GM19463 (cell line): Measurements from ENCODE around the gene CCS.
"Not testable (repeated sequence)": the region's sequence is repeated elsewhere in the genome, so short reads cannot be mapped to it uniquely, and the experiment has no call there.

ENCODE experiments used
- ATAC-seq: cut with Tn5 transposase; IDR thresholded peaks from one replicate; pipeline ENCODE4 v1.9.1; 2021; ENCODE audit warnings: mild to moderate bottlenecking, moderate library complexity; ENCODE audit not compliant: unreplicated experiment

The CCS gene

DNA sequence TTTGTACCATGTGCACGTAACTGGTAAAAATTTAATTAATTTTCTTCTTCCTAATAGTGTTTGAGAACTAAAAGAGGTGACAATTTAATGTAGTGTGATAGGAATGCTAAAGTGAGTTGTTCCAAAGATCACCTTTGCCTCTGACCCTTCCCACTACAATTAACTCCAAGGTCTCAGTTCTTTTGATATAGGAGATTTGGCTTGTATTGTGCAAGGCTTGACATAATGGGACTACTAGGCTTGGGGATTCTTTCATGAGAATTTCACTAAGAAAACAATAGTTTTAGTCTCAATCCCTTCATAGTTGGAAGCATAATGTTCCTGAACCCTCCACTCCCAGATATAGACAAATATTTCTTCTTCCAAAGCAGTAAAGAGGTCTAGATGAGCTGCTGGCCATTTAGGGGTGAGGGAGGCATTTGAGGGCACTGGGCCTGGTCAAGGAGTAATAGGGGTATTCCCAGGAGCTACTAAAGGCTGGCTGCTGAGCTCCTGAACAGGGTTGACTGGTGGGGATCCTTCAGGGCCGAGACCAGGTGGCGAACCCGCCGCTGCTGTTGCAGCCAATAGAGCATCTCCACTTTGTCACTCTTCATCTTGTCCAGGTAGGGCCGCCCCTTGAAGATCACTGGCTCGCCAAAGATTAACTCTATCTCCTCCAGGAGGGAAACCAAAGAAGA, 2.8 kb upstream of the CCS start:
- no peak for ATAC-seq

DNA sequence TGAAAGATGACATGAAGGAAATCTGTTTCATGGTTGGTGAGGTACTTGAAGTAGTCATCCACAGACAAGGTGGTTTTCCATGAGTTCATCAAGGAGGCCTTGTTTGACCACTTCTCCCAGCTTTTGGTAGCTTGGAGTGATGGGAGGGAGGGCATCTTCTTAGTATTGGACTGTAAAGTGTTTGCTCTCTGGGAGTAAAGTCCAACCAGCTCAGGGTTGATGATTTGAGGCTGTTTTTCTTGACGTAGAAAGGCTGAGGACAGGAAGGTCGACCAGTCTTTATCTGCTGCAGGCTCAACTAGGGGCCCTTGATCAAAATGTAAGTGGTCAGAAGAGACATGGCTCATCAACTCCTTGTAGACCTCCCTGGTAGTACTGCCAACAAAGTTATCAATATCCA, 1.8 kb upstream of the CCS start:
- ATAC-seq, result no peak

DNA sequence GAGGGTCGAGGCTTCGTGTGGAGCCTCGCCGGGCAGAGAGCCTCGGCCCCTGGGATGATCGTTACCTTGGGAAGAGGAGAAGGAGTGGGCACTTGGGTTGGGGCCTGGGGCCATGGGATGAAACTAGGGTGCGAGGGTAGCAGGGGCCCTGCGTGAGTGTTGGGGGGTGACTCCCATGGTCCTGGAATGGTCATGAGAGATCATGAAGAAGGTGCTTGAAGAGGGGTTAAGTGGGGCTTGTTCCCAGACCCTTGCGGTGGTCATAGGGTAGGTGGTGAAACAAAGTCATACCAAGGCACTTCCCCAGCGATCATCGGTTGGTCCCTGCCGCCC, 284 bp downstream of the CCS start:
- ATAC-seq, result no peak

DNA sequence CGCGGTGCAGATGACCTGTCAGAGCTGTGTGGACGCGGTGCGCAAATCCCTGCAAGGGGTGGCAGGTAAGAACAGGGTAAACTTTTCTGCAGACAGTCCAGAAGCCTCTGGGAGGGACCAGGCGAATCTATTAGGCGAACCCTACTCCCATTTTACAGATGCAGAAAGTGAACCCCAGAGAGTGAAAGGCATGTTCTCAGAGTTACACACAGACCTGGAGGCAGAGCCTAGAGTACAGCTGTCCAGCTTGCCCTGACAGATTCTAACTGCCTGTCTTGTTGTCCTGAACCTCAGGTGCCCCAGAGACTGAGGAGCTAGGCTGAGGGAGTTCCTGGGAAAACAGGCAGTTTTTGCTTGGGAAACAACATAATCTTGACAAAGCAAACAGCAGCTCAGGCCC, 665 bp downstream of the CCS start:
- ATAC-seq, result no peak

DNA sequence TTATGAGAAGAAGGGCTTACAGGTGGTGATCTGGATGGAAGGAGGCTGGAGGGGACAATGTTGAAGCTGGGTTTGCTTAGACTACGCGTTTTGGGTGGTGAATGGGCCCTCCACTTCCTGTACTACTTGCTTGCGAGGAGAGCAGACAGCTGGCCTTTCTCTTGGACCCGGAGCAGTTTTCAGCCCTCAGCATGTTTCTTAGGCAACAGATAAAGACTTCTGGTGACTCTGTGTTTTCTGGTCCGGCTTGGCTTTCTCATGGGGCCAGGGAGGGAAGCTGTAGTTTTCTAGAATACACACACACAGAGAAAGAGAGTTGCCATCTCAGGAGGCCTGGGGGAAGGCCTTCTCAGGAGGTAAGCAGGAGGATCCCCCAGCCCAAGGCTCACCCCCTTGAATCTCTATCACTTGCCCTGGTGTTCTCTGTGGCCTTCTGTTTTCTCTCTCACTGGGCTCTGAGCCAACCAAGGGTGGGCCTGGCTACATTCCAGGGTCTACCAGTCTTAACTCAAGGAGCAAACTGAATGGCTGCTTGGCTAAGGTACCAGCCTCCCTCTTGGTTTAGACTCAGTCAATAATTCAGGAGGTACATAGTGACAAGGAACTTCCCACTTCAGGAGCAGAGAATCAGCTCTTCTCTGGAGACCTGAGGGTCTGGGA, 2.4 kb downstream of the CCS start:
- ATAC-seq, result no peak

DNA sequence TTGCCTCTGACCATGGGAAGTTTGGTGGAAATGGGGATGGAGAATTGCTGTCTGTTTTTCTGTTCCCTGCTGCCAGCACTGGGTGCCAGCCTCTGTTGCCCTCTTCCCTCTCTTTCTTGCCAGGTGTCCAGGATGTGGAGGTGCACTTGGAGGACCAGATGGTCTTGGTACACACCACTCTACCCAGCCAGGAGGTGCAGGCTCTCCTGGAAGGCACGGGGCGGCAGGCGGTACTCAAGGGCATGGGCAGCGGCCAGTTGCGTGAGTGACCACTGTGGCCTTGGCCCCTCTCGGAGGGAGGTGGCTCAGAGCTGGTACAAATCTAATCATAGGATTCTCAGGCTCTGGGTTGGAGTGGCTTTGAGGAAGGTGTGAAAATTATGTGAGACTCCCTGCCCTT, 6.0 kb downstream of the CCS start:
- no peak for ATAC-seq

DNA sequence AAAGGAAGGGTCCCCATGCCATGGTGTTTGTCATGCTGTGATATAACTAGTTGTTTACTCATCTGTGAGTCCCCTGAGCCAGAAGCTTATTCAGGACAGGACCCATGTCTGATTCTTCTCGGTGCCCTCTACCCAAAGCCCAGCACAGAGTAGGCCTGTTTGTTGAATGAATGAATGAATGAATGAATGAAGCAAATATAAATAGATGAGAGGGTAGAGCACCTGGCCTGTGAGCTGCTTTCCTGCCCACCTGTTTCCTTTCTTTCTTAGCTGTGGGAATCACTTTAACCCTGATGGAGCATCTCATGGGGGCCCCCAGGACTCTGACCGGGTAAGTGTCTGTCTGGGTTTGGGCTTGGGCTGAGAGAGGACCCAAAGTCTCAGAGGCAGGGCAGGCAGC, 7.2 kb downstream of the CCS start:
- ATAC-seq, result no peak

DNA sequence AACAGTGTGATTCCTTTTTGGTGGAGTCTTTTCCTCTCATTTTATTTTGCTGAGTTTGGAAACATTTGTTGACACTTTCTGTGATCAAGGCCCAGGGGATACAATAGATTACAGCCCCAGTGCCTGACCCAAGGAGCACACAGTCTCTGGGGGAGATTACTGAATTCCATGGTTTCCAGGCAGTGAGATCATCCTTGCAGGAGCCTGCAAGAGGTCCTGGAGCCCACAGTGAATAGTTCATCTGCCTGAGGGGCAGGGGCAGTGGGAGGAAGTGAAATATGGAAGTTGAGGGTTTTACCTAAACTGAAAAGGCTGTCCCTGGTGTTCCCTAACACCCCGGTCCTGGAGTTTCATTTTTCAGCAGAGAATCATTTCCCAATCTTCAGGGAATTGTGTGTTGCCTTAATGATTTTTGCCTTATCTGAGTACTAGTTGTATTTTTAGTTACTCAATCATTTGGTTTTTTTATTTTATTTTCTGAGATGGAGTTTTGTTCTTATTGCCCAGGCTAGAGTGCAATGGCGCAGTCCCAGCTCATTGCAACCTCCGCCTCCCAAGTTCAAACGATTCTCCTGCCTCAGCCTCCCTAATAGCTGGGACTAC, 7.7 kb downstream of the CCS start:
- no peak for ATAC-seq

DNA sequence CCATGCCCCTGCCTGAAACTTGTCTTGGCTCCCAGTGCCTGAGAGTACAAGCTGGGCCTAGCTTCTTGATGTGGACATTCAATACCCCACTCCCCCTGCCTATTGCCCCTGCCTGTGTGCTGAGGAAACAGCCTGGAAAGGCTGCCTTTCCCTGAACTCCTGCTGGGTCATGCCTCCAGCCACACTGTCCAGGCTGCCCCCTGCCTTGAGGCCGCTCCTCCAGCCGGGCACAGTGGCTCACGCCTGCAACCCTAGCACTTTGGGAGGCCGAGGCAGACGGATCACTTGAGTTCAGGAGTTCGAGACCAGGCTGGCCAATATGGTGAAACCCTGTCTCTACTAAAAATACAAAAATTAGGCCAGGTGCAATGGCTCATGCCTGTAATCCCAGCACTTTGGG, 10.1 kb downstream of the CCS start:
- ATAC-seq, result no peak

DNA sequence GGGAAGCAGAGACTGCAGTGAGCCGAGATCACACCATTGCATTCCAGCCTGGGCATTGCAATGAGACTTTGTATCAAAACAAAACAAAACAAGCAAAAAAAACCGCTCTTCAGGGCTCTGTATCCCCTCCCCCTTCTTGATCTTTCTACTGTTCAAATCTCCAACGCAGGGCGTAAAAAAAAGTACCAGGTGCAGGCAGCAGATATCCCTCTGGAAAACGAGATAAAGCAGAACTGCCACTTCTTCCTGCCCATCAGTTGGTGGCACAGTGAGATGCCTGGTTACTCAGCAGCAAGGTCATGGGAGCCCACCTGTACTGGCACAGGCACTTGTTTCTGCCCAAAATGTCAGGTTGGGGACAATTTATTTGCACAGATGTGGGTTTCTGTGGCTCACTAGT, 11.2 kb downstream of the CCS start:
- no peak for ATAC-seq

DNA sequence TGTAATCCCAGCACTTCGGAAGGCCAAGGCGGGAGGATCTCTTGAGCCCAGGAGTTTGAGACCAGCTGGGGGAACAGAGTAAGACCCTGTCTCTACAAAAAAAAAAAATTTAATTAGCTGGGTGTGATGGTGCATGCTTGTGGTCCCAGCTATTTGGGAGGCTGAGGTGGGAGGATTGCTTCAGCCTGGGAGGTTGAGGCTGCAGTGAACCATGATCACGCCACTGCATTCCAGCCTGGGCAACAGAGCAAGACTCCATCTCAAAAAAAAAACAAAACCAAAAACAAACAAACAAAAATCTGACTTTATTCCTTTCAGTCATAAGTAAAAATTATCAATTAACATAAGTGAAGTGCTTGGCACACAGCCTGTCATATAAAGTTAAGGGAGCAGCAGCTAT, 13.6 kb downstream of the CCS start:
- not testable (repeated sequence) for ATAC-seq

DNA sequence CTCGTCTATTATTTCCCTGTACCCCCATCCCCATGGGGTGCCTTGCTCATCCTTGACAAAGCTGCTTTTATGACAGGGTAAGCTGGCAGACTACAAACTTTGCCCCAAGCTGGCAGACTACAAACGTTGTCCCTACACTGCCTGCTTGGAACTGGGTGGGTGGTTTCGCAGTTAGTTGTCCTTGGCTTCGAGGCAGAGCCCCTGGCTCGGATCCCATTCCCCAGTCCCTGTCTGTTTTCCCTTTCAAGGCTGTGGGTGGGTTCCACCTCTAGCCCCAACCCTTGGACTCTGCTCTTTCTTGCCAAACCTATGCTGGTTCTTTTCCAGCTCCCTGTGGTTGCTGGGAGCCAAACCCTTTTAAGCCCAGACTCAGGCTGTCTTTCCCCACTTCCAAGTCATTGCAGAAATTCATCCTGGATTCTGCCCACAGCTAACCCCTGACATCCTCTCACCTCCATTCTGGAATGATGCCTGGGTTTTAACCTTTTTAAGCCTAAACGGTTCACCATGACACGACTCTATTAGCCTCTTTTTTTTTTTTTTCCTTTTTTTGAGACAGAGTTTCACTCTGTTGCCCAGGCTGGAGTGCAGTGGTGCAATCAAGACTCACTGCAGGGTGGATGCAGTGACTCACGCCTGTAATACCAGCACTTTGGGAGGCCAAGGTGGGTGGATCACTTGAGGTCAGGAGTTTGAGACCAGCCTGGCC, 14.3 kb downstream of the CCS start:
- ATAC-seq, result no peak

DNA sequence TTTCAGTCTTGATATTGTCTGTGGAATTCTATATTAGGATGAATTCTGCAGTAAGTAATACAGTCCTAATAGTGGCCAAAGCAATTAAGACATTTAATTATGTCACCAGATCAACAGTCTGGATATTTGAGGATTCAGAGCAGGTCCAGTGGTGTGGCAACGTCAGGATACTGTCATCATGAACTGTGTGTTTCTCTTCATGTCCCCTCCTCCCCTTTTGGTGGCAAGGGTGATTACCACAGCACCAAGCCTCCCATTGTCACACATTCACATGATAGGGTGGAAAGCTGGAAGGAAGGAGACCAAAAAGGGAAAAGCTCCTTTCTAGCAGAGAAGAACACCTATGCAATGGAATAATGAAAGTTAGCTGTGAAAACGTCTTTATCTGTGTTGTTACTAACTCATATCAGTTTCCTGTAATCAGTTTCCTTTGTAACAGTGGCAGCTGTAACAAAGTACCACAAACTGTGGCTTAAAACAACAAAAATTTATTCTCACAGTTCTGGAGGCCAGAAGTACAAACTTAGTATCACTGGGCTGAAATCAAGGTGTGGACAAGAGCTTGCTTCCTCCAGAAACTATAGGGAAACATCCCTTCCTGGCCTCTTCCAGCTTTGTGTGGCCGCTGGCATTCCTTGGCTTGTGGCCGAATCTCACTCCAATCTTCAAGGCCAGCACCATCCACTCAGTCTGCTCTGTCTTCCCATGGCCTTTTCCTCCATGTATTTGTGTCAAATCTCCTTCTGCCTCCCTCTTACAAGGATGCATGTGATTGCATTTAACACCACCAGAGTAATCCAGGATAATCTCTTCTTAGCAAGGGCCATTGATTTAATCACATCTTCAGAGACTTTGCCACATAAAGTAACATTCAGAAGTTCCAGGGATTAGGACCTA, 17.0 kb downstream of the CCS start:
- no peak for ATAC-seq

DNA sequence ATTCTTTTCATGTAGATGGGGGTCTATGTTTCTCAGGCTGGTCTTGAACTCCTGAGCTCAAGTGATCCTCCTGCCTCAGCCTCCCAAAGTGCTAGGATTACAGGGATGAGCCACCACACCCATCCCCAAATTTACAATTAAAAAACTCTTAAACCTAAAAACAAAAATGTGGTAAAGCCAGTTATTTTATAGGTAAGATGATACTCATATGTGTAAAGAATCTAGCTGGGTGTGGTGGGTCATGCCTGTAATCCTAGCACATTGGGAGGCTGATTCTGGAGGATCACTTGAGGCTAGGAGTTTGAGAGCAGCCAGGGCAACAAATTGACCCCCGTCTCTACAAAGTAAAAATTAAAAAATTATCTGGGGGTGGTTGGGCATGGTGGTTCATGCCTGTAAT, 19.5 kb downstream of the CCS start:
- ATAC-seq, result no peak

DNA sequence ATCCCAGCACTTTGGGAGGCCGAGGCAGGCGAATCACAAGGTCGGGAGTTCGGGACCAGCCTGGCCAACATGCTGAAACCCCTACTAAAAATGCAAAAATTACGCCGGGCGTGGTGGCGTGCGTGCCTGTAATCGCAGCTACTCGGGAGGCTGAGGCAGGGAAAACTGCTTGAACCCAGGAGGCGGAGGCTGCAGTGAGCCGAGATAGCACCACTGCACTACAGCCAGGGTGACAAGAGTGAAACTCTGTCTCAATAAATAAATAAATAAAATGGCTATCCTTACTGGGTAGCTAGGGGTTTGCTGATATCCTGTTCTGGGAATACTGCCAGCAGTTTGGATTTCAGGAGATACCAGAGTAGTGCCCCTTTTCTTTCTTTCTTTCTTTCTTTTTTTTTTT, 21.1 kb downstream of the CCS start:
- no peak for ATAC-seq

DNA sequence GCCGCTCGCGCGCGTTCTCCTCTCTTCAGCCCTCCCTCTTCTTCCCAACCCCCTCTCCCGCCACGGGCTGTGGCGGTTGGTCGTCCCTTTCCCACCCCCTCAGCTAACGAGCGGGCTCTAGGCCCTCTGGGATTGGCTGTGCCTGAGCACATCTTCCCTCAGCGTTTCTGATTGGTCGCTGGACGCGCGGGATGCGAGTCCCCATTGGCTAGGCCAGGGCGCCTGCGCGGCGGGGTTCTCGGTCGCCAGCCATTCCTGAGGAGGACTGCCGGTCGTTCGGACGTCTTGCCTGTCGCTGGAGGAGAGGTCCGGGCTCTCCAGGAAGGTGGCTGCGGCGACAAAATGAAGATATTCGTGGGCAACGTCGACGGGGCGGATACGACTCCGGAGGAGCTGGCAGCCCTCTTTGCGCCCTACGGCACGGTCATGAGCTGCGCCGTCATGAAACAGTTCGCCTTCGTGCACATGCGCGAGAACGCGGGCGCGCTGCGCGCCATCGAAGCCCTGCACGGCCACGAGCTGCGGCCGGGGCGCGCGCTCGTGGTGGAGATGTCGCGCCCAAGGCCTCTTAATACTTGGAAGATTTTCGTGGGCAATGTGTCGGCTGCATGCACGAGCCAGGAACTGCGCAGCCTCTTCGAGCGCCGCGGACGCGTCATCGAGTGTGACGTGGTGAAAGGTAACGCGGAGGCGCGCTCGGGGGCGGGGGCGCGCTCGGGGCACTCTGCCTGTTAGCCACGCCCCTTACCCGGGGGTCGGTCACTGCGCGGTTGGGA, 23.6 kb downstream of the CCS start, which contains the start of gene RBM14:
RBM14 (plus strand) TSS at position 252 of the 776 bp plus-strand sequence; CDS start at position 343, 91 bp downstream.
- peak; percentile 93 for ATAC-seq

DNA sequence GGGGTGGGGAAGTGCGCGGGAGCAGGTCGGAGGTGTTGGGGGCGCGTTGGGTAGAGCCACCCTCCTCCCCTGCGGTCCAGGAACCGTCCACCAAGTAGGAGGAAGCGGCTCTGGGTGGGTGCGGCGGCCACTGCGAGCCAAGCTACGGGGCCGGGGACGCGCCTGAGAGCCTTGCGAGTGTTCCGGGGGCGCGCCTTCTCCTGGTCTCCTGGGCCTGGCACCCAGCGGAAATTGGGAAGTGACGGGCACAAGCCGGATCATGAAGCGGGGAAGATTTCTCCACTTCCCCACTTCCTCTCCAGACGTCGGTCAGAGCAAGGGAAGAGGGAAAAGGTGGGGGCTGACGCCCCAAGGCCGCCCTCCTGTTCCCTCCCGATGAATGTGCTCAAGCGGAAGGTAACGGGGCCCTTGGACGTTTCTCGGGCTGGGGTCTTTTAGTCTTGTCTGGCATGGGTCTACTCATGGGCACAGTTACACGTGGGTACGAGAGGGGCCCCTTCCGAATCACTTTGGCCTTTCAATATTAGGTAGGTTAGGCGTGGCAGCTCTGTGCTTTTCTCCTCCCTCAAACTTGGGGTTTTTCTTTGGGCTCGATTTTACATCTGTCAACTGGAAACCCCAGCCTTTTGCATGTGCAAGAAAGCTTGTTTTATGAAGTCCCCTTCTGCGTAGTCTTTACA, 24.3 kb downstream of the CCS start:
- peak; percentile 11 for ATAC-seq

DNA sequence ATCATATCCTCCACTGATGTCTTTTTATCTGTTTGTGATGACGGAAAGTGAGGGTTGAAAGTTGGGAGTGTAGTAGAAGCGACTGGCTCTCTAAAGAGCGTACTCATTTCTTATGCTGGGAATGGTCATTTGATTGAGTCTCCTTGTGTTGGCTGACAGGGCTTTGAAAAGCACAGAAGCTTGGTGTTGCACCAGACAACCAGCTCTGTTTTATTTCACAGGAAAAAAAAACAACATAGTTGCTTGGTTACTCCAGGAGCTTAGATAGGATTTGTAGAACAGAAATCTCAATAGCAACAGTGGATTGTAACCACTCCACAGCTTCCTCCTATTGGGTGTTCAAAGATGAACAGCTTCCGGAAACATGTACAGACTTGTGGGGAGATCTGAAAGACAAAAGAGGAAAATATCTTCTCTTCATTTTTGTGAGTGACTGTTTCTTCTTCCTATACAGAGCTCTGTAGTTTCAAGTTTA, 26.1 kb downstream of the CCS start:
- no peak for ATAC-seq

DNA sequence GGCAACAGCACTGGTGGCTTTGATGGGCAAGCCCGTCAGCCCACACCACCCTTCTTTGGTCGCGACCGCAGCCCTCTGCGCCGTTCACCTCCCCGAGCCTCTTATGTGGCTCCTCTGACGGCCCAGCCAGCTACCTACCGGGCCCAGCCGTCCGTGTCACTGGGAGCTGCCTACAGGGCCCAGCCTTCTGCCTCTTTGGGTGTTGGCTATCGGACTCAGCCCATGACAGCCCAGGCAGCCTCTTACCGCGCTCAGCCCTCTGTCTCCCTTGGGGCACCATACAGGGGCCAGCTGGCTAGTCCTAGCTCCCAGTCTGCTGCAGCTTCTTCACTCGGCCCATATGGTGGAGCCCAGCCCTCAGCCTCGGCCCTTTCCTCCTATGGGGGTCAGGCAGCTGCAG, 31.5 kb downstream of the CCS start:
- ATAC-seq, result no peak
